DND-41 (cell line): ENCODE measurements around the gene DNAJC7.
"Not testable (repeated sequence)": the region's sequence is repeated elsewhere in the genome, so short reads cannot be mapped to it uniquely, and the experiment has no call there.

Experiments
- ATAC-seq: fragments of 200-7000 bp; cut with Tn5 transposase; 3 replicates; pipeline ENCODE4 v1.9.1; 2021; ENCODE audit warnings: low read depth; ENCODE audit not compliant: insufficient read depth
- DNase-seq: peaks from one replicate; pipeline ENCODE4 v3.0.0-alpha.2; 2020
- H2AFZ ChIP-seq: 2 replicates; pipeline ENCODE4 v1.6.0; 2012; ENCODE audit warnings: low read depth, low read length
- H3K27ac ChIP-seq: 2 replicates; pipeline ENCODE4 v1.5.1; 2012; ENCODE audit warnings: low read length, inconsistent platforms
- H3K27me3 ChIP-seq: fragments of 200-600 bp; sonication (generic); 2 replicates; pipeline ENCODE4 v1.6.0; 2012; ENCODE audit warnings: low read length, mild to moderate bottlenecking, inconsistent platforms; ENCODE audit not compliant: insufficient read depth, poor library complexity
- H3K36me3 ChIP-seq: 2 replicates; pipeline ENCODE4 v1.5.1; 2012; ENCODE audit warnings: low read length, inconsistent platforms; ENCODE audit not compliant: insufficient read depth
- H3K4me1 ChIP-seq: 2 replicates; pipeline ENCODE4 v1.5.1; 2012; ENCODE audit warnings: mild to moderate bottlenecking, low read length; ENCODE audit not compliant: insufficient read depth
- H3K4me2 ChIP-seq: 2 replicates; pipeline ENCODE4 v1.6.0; 2012; ENCODE audit warnings: mild to moderate bottlenecking, moderate library complexity, low read length, inconsistent platforms; ENCODE audit not compliant: insufficient read depth
- H3K4me3 ChIP-seq, 2 experiments: fragments of 200-600 bp in 1 of 2; shearing (Covaris generic) in 1 of 2; 2 replicates each; pipeline ENCODE4 v1.5.1; 2012 to 2016; ENCODE audit warnings: inconsistent platforms in 2 of 2, low read length in 2 of 2, mild to moderate bottlenecking in 2 of 2, low read depth in 1 of 2, moderate library complexity in 1 of 2
- H3K79me2 ChIP-seq: 2 replicates; pipeline ENCODE4 v1.6.0; 2012; ENCODE audit warnings: low read length, inconsistent platforms; ENCODE audit not compliant: insufficient read depth
- H3K9ac ChIP-seq: 2 replicates; pipeline ENCODE4 v1.6.0; 2012; ENCODE audit warnings: low read depth, mild to moderate bottlenecking, inconsistent platforms, low read length, moderate library complexity
- H3K9me3 ChIP-seq: 2 replicates; pipeline ENCODE4 v1.5.1; 2012; ENCODE audit warnings: low read length, moderate library complexity, mild to moderate bottlenecking, inconsistent platforms; ENCODE audit not compliant: insufficient read depth, severe bottlenecking
- H4K20me1 ChIP-seq: 2 replicates; pipeline ENCODE4 v1.6.0; 2012; ENCODE audit warnings: low read length; ENCODE audit not compliant: insufficient read depth
- EZH2 ChIP-seq: IDR thresholded peaks from 3 replicates; pipeline ENCODE4 v1.6.1; 2012; ENCODE audit warnings: borderline replicate concordance, low read depth, mild to moderate bottlenecking, moderate library complexity, low read length, inconsistent platforms; ENCODE audit not compliant: severe bottlenecking
- TF ChIP-seq, protein P1 (sequence below): IDR thresholded peaks from 2 replicates; pipeline ENCODE4 v1.5.1; 2012; ENCODE audit warnings: borderline replicate concordance, low read length, moderate library complexity, mild to moderate bottlenecking; ENCODE audit not compliant: poor library complexity, severe bottlenecking; ENCODE audit errors: extremely low read depth

Gene DNAJC7

DNA sequence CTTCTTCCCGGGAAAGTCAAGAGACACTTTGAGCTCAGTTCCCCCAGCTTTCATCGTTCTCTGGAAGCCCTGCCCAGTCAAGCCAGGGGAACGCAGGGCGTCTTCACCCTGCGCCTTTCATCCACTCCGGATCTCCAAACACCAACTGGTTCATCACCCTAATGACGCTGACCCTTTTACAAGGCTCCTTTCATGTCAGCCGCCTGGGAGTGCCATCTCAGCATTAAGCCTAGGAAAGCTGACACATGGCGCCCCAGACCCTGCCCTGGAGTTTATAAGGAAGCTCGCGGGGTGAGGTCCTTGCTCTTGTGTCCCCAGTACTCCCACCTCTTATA is 594 bp upstream of the DNAJC7 start:
- Histone ChIP-seq H2AFZ (peak overlapping the region; percentile 88), H3K4me3 (peak overlapping the region; percentile 87 to 91; a peak in 3 of 4 replicates), H3K9ac (peak overlapping the region; percentile 81), H3K36me3 (peaks cover 12% of the 10 kb centered on the region), H4K20me1 (peaks cover 8% of the 10 kb centered on the region; the same call in 1 of the 2 replicates), H3K9me3 (no peaks in the 10 kb centered on the region), H3K4me1 (peaks cover 63% of the 10 kb centered on the region), H3K4me2 (peak overlapping the region; percentile 95), H3K27ac (peak overlapping the region; percentile 93), H3K27me3 (no peaks in the 10 kb centered on the region), H3K79me2 (peaks cover 75% of the 10 kb centered on the region)
- ATAC-seq: 0 out of 3 replicates have a peak, but pooled peaks have one; percentile 1
- no peak for DNase-seq
- TF ChIP-seq, protein P1, sequence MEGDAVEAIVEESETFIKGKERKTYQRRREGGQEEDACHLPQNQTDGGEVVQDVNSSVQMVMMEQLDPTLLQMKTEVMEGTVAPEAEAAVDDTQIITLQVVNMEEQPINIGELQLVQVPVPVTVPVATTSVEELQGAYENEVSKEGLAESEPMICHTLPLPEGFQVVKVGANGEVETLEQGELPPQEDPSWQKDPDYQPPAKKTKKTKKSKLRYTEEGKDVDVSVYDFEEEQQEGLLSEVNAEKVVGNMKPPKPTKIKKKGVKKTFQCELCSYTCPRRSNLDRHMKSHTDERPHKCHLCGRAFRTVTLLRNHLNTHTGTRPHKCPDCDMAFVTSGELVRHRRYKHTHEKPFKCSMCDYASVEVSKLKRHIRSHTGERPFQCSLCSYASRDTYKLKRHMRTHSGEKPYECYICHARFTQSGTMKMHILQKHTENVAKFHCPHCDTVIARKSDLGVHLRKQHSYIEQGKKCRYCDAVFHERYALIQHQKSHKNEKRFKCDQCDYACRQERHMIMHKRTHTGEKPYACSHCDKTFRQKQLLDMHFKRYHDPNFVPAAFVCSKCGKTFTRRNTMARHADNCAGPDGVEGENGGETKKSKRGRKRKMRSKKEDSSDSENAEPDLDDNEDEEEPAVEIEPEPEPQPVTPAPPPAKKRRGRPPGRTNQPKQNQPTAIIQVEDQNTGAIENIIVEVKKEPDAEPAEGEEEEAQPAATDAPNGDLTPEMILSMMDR: no peak
- no peak for TF ChIP-seq EZH2

GRCh38 chr17:42016411-42016831 is 818 bp downstream of the DNAJC7 start:
- H4K20me1 ChIP-seq: peaks cover 16% of the 10 kb centered on the region; the same call in 1 of the 2 replicates
- H3K27me3 ChIP-seq: no peaks in the 10 kb centered on the region
- peaks cover 57% of the 10 kb centered on the region for H3K4me1 ChIP-seq
- peak; percentile 31 for DNase-seq
- peak overlapping the region; percentile 95 for H3K4me2 ChIP-seq
- H3K79me2 ChIP-seq: peaks cover 85% of the 10 kb centered on the region
- H3K36me3 ChIP-seq: peaks cover 4% of the 10 kb centered on the region
- no peak for ATAC-seq
- H3K9ac ChIP-seq: peak overlapping the region; percentile 81
- peak overlapping the region; percentile 87 to 91 for H3K4me3 ChIP-seq
- H2AFZ ChIP-seq: peak overlapping the region; percentile 88
- no peaks in the 10 kb centered on the region for H3K9me3 ChIP-seq
- no peak for TF ChIP-seq EZH2
- TF ChIP-seq, protein P1: no peak
- peak overlapping the region; percentile 93 for H3K27ac ChIP-seq

DNA sequence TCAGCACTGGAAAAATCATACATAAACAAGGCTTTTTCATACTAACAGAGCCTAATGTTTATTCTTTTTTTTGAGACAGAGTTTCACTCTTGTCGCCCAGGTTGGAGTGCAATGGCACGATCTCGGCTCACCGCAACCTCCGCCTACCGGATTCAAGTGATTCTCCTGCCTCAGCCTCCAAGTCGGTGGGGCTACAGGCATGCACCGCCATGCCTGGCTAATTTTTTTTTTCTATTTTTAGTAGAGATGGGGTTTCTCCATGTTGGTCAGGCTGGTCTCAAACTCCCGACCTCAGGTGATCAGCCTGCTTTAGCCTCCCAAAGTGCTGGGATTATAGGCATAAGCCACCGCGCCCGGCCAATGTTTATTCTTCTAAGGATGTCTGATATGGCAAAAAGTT is 3.5 kb downstream of the DNAJC7 start:
- not testable (repeated sequence) for ATAC-seq
- peaks cover 35% of the 10 kb centered on the region for H3K4me1 ChIP-seq

DNA sequence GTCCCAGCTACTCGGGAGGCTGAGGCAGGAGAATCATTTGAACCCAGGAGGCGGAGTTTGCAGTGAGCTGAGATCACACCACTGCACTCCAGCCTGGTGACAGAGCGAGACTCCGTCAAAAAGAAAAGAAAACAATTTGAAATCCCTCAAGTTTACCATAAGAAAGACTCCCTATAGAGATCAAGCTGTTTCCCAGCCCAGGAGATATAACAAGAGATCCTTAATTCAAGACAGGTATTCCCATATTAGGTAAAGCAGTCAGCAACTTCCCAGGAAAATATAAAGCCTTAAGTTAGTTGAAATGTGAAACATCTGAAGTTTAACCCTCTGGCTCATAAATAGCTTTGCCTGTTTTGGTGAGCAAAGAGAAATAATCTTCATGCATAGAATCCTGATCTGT is 4.9 kb downstream of the DNAJC7 start:
- not testable (repeated sequence) for H3K4me3 ChIP-seq, ATAC-seq, H3K27me3 ChIP-seq, DNase-seq, H2AFZ ChIP-seq, H3K9me3 ChIP-seq, H3K9ac ChIP-seq, H3K27ac ChIP-seq, H3K4me2 ChIP-seq
- Histone ChIP-seq H4K20me1 (peaks cover 37% of the 10 kb centered on the region), H3K4me1 (peaks cover 25% of the 10 kb centered on the region), H3K79me2 (peaks cover 98% of the 10 kb centered on the region), H3K36me3 (peaks cover 13% of the 10 kb centered on the region)

More for the DNA sequence above, 3.5 kb downstream of the DNAJC7 start:
- peak overlapping the region; percentile 7; the same call in 1 of the 2 replicates for H3K4me2 ChIP-seq
- H4K20me1 ChIP-seq: peaks cover 36% of the 10 kb centered on the region
- DNase-seq, H3K9ac ChIP-seq, H2AFZ ChIP-seq, H3K27me3 ChIP-seq, H3K4me3 ChIP-seq, H3K27ac ChIP-seq, H3K9me3 ChIP-seq: not testable (repeated sequence)
- peaks cover 13% of the 10 kb centered on the region for H3K36me3 ChIP-seq
- H3K79me2 ChIP-seq: peaks cover 96% of the 10 kb centered on the region
